SK-N-MC (cell line): ENCODE data around the gene ANHX.

ENCODE experiments used
- EZH2 ChIP-seq: fragments of 200-600 bp; sonication (generic); IDR thresholded peaks from one replicate; pipeline ENCODE4 v1.6.1; 2017; ENCODE audit warnings: antibody characterized with exemption
- POLR2AphosphoS5 ChIP-seq: IDR thresholded peaks from 2 replicates; pipeline ENCODE4 v1.6.1; 2012; ENCODE audit warnings: mild to moderate bottlenecking, low read depth, low read length, borderline replicate concordance

GRCh38 chr12:133190176-133190575 lies 45.5 kb downstream of the ANHX start:
- no peak for TF ChIP-seq POLR2AphosphoS5
- TF ChIP-seq EZH2: no peak
